Medulla oblongata (tissue), 1 donor: ENCODE data around the gene TMEM89.

ENCODE experiments used
- DNase-seq: peaks from one replicate; pipeline ENCODE4 v3.0.0-alpha.2; 2015; ENCODE audit errors: extremely low spot score

Gene TMEM89

GRCh38 chr3:48591436-48591835 is 30.1 kb downstream of the TMEM89 start:
- DNase-seq, result no peak

- no peak for DNase-seq
Observed at GRCh38 chr3:48588230-48588629, 33.3 kb downstream of the TMEM89 start.

GRCh38 chr3:48587686-48588085 is 33.9 kb downstream of the TMEM89 start:
- no peak for DNase-seq

- no peak for DNase-seq
Observed at GRCh38 chr3:48585411-48585810, 36.2 kb downstream of the TMEM89 start.

- no peak for DNase-seq
Observed at GRCh38 chr3:48584836-48585235, 36.7 kb downstream of the TMEM89 start.

GRCh38 chr3:48581621-48582481 is 39.7 kb downstream of the TMEM89 start:
- DNase-seq, result no peak

GRCh38 chr3:48576647-48577046 is 44.9 kb downstream of the TMEM89 start:
- no peak for DNase-seq

- no peak for DNase-seq
Observed at GRCh38 chr3:48575366-48575765, 46.2 kb downstream of the TMEM89 start.

GRCh38 chr3:48573973-48574585 is 47.5 kb downstream of the TMEM89 start:
- DNase-seq, result no peak

GRCh38 chr3:48572517-48572916 is 49.1 kb downstream of the TMEM89 start:
- no peak for DNase-seq

- DNase-seq, result no peak
Observed at GRCh38 chr3:48571938-48572337, 49.6 kb downstream of the TMEM89 start.
